ENCODE results near the gene SNRNP70.
A peak's percentile ranks its signal among the peaks of the same experiment; 100 is the strongest.

Gene SNRNP70

DNA sequence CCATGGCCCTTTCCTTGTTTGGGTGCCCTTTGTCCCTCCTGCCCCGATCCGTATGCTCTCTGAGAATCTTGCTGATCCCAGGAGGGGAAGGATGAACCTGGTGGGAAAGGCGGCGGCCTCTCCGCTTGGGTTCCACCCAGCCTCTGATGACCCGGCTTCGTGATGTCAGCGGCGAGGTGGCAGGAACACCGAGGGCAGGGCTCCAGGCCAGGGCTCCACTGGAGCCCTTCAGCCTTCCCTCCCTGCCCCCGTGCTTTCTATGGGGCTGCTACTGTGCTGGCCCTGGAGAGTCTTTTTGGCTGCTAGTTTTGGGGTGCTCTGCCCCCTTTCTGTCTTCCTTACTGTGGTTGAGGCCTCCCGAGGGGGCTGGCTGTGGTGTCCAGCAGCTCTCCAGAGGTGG, 17.1 kb downstream of the SNRNP70 start:
- no peak for DNase-seq

DNA sequence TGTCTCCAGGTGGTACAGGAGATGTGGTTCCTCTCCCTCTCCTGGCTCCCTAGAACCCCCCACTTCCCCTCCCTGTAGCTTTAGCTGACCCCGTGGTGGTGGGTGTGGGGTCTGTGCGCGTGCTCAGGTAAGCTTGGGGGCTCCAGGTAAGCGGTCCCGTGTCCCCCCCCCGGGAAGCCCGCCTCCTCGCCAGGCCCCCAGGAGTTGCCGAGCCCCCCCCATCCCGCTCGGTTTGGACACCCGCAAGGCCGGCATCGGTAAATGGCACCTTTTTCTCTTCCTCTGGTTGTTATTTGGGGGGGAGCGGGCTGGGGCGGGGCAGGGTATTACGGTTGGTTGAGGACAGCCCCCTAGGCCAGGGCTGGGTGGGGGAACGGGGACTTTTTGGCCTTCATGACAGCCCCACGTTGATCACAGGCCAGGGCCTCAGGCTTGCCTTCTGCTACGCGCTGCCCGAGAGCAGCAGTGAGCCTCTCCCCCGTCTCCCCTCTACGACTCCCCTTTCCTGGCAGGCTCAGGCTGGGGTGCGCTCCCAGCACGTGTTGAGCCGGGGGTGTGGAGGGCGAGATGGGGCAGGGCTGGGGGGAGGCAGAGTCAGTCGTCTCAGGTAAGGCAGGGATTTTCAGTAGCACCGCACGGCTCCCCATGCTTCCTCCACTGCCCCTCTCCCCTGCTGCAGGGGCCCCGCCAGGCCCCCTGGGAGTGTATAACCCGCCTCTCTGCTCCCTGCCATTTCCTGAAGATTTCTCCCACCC, 18.3 kb downstream of the SNRNP70 start:
- no peak for DNase-seq

- DNase-seq = no peak
These were observed 19.1 kb downstream of the SNRNP70 start for GRCh38 chr19:49104229-49104864.

- peak; percentile 82 for DNase-seq
These were observed 21.4 kb downstream of the SNRNP70 start for GRCh38 chr19:49106648-49107135.

DNA sequence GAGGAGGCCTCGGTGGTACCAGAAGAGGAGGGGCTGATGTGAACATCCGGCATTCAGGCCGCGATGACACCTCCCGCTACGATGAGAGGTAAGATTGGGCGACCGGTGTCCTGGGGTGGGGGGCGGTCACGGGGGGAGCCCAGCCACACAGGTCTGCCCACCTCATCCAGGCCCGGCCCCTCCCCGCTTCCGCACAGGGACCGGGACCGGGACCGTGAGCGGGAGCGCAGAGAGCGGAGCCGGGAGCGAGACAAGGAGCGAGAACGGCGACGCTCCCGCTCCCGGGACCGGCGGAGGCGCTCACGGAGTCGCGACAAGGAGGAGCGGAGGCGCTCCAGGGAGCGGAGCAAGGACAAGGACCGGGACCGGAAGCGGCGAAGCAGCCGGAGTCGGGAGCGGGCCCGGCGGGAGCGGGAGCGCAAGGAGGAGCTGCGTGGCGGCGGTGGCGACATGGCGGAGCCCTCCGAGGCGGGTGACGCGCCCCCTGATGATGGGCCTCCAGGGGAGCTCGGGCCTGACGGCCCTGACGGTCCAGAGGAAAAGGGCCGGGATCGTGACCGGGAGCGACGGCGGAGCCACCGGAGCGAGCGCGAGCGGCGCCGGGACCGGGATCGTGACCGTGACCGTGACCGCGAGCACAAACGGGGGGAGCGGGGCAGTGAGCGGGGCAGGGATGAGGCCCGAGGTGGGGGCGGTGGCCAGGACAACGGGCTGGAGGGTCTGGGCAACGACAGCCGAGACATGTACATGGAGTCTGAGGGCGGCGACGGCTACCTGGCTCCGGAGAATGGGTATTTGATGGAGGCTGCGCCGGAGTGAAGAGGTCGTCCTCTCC, 22.6 kb downstream of the SNRNP70 start:
- no peak for DNase-seq

- no peak for DNase-seq
These were observed 23.8 kb downstream of the SNRNP70 start for GRCh38 chr19:49109051-49109450.

- no peak for DNase-seq
These were observed 24.4 kb downstream of the SNRNP70 start for GRCh38 chr19:49109569-49110233.

DNA sequence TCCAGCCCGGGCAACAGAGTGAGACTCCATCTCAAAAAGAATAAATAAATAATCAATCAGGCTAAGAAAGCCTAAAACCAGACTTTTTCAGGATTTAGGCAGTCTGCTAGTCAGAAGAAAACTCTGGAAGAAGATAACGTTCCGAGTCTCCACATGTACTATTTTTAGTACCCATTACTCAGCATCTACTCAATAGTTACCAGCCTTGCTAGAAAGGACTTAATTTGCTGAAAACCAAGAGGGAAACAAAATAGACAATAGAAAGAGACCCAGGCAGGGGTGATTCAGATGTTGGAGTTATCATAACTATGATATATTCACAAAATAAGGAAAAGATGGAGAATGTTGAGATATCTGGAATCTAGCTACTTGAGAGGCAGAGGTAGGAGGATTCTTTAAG, 25.3 kb downstream of the SNRNP70 start:
- no peak for DNase-seq

DNA sequence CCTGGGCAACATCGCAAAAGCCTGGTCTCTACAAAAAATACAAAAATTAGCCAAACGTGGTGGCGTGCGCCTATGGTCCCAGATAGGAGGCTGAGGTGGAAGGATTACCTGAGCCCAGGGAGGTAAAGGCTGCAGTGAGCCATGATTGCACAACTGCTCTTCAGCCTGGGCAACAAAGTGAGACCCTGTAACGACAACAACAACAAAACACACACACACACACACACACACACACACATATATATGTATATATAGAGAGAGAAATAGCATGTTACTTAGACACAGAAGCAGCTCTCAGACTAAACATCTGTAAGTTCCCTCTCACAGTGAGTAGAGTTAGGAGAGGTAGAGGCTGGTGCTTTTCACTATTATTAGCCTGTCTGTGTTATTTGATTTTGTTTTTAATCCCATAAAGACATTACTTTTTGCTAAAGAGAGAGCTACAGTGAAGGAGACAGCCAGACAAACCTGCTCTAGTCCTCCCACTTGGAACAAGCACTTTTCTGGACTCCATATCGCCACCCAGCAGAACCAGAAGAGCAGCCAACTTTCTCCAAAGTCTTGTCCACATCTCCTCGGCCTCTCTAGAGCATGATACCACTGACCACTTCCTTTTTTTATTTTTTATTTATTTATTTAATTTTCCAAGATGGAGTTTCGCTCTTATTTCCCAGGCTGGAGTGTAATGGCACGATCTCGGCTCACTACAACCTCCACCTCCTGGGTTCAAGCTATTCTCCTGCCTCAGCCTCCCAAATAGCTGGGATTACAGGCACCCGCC, 26.2 kb downstream of the SNRNP70 start:
- DNase-seq = no peak

GRCh38 chr19:49113762-49114629, 28.7 kb downstream of the SNRNP70 start, which contains the start of gene LIN7B:
LIN7B (plus strand) TSS chr19:49114370; CDS start chr19:49114405, 35 bp downstream.
- DNase-seq = peak; percentile 78

- DNase-seq = peak; percentile 71
These were observed 29.5 kb downstream of the SNRNP70 start for GRCh38 chr19:49114630-49115363.

DNA sequence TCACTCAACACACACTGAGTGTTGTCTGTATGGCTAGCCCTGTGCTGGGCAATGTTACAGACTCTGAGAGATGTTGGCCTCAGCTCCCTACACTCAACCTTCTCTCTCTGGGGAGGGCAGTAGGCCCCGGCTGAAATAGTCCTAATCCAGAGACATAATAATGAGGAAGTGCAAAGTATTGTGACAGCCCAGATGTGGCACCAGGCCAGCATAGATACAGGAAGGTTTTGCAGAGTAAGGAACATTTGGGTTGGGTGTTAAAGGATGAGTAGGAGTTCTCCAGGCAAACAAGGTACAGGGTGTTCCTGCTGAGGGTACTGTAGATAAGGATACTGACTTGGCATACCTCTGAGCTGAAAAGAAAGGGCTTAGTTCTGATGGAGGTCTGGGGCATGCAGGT, 31.3 kb downstream of the SNRNP70 start:
- no peak for DNase-seq

- DNase-seq = no peak
These were observed 32.7 kb downstream of the SNRNP70 start for GRCh38 chr19:49117677-49118564.

GRCh38 chr19:49118565-49119410, 33.5 kb downstream of the SNRNP70 start, which contains the start of gene C19orf73:
C19orf73 (minus strand) TSS chr19:49119143; CDS start chr19:49119022, 121 bp downstream.
- peak; percentile 95 for DNase-seq

GRCh38 chr19:49119411-49120324, 34.4 kb downstream of the SNRNP70 start, which contains the start of gene PPFIA3:
PPFIA3 (plus strand) TSS chr19:49119544; CDS start chr19:49127874, 8,330 bp downstream.
- no peak for DNase-seq

GRCh38 chr19:49120325-49120683, 35.1 kb downstream of the SNRNP70 start:
- no peak for DNase-seq

- no peak for DNase-seq
These were observed 35.6 kb downstream of the SNRNP70 start for GRCh38 chr19:49120868-49121267.

Data from stimulated activated CD8-positive, alpha-beta memory T cell treated with anti-CD3 and anti-CD28 coated beads, Interleukin-4, amount 100 ng/mL, for 48 hours (primary cell).